Stimulated activated CD4-positive, alpha-beta T cell treated with anti-CD3 and anti-CD28 coated beads, TNF-alpha, amount 100 ng/mL, for 48 hours (primary cell): Measurements from ENCODE around the gene SH3PXD2A.
"Not testable (repeated sequence)": the region's sequence is repeated elsewhere in the genome, so short reads cannot be mapped to it uniquely, and the experiment has no call there.

Experiments used
- DNase-seq, 3 donors: peaks; one replicate each; pipeline ENCODE4 v3.0.0-alpha.2; 2020; ENCODE audit warnings: low read depth in 3 of 3

Gene SH3PXD2A

DNA sequence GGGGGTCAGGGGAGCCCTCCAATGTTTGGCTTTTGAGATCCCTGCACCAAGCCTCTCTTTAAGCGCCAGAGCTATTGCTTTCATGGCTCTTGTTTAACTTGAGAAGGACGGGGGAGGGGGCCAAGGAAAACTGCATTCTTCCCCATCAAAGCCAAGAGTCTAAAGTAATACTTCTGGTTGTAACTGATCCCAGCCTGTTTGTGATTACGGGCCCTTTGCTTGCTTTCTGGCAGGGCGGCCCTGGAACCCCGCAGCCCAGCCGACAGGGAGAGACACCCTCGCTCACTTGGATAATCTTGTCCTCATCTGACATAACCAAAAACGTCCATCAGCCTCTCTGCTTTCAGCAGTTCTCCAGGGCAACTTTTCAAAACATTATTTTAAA is 207.1 kb downstream of the SH3PXD2A start:
- no peak for DNase-seq

DNA sequence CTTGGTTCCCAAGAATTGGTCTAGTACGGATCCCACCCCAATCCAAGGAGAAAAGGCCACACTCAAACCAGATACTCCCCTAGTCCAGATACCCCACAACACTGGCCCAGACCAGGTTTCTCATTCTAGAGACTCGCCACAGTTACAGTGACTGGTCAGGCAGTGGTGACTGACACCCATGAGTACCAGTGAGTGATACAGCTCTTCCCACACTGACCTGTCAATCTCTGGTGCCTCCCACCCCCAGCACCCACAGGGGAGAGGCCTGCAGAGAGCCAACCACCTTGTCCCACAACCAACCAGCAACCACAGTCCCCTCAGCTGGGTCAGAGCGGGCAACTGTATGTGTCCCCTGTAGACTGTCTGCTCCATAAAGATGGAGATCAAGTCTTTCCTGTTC is 209.1 kb downstream of the SH3PXD2A start:
- no peak for DNase-seq

DNA sequence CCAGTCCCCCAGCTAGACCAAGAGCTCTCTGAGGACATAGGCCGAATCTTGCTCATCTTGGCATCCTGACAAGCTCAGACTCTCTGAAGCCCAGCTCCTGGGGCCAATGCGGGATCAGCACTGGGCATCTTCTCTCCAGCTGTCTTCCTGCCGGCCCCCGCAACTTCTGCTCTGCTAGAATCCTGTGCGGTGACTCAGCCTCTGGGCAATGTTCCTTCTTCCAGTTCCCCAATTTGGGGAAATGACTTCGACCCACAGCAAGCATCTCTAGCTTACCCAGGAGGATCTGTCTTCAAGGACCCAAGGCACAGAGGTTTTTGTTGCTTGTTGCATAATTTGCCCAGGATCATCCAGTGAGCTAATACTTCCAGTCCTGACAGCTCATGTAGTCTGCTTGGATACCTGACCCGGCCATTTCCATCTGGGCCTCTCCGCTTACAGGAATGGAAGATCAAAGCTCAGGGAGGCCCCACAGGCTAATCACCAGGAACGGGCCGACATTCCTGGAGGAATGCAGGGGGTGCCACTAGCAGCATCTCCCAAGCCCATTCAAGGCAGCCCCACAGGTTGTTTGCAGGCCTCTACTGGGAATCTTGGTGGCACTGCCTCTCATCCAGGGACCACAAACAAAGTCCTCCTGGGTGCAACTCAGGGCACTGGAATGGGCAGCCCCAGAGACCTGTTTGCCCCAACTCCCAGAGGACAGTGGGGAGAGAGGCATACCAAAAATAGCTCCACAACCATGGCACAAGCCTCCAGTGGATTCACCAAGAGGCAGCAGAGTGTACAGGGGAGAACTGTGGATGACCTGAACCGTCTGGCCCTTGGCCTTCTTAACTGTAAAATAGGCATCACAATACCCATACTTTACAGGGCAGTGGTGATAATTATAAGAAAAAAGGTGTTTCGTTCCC is 210.0 kb downstream of the SH3PXD2A start:
- DNase-seq: no peak

DNA sequence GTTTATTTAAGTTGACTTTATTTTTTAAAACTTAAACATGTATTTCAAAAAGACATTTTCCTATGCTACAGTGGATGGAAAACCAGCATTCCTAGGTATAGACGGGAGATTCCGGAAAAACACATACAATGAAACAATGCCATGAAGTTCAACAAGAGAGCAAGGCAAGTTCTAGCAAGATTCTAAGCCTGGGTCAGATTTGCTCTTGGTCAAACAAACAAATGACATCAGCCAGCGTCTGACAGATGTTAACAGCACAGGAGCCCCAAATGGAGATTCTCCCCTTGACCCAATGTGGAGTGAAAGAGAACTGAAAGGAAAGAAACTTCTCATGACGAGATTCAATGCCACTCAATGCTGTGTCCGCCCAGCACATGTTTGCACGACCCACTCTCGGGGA is 212.0 kb downstream of the SH3PXD2A start:
- no peak for DNase-seq

DNA sequence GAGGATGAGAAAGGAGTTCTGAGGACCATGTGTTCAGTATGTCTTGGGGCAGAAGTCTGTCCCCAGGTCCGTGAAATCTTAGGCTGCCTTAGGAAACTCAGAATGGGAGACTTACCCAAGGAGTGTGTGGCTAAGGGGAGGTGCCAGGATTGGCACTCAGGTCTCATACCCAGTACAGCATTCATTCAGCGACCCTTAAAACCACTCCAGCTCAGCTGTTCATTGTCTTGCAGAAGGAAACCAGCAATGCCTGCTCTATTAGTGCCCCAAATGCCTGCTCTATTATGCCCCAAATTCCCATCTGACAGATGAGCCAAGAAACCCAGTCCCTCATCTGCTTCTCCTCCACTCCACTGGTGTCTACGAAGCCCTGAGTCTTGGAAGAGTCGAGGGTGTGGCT is 214.1 kb downstream of the SH3PXD2A start:
- DNase-seq: no peak

DNA sequence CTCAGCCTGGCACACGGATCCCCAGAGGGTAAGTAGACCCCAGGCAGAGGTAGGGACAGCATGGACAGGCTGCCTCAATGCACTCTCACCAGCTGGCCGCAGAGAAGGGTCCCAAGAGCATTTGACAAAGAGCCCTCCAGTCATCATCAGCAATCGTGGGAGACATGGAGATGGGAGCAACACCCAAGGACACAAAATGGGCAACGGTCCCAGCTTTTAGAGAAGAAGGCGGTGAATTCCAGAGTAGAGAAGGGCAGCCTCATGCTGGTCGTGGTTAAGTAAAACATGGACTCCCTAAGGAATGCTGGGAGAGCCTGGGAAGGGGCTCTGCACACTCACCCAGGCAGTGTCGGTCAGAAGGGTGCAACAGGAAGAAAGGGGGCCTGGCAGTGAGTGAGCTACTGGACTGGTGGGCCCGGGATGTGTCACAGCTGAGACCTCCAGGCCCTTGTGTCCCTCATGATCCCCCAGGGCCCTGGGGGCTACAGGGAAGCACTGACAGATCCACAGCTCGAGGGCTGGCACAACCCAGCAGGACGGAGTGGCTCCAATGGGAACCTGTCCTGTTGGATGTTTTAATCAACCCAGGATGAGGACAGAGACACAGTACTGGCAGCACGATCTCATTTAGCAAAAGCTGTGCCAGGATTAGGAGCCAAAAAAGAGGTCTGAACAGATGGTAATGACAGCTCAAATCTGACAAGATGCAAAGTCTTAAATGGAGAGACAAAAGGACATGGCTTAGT is 214.8 kb downstream of the SH3PXD2A start:
- no peak for DNase-seq

DNA sequence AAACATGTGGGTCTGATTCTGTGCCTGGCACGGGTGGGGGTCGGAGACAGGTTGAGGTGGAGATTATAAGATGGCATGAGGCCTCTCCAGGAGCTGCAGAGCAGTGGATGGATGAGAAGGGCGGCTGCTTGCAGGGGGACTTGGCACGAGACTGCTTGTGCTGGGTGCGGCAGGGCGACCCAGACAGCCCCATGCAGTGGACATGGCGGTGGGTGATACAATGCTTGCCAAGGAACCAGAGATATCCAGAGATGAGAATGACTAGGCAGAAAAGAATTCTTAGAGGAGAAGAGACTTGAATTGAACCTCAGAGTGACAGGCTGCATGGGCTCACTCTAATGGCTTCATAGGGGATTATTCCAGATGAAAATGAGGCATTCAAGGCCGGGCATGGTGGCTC is 216.4 kb downstream of the SH3PXD2A start:
- DNase-seq: no peak

DNA sequence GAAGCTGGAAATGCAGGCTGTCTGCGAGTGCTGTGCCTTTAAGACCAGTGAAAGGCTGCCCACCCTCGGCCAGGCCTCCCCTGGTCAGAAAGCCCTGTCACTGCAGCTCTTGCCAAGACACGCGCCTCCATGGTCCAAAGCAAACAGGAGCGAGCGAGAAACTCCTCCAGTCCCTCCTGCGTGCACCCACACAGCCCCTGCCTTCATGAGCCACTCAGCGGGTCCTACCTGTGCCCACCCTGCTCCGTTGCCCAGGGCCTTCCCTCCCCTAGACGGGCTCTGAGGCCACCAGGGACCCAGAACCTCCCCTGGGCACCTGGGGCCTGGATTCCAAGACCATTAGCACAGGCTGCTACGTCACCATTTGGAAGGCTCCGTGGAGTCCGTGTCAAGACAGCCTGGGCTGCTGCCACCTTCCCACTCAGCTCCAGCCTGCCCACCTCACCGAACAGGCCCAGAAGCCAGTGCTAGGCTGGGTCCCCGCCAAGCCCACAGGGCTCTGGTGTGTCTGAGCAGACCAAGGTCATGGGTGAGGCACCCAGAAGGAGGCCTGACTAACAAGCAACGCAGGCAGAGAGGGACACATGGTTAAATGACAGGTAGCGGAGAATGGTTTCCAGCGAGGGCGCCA is 217.3 kb downstream of the SH3PXD2A start:
- no peak for DNase-seq

DNA sequence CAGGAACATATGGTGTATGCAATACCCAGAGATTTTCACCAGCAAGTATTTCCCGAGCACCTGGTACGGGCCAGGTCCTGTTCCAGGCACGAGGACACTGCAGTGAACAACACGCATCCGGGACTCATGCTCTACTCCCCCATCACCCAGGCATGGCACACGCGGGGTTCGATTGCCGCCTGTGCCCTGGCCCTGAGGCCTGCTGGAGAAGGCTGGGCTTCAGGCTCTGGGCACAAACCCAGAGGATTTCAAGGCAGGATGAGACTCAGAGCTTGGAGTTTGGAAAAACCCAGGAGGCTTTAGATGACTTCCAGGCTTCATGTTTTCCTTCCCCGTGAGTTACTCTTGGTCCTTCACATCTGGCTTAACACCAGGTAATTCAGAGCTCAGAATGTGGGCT is 218.4 kb downstream of the SH3PXD2A start:
- no peak for DNase-seq

DNA sequence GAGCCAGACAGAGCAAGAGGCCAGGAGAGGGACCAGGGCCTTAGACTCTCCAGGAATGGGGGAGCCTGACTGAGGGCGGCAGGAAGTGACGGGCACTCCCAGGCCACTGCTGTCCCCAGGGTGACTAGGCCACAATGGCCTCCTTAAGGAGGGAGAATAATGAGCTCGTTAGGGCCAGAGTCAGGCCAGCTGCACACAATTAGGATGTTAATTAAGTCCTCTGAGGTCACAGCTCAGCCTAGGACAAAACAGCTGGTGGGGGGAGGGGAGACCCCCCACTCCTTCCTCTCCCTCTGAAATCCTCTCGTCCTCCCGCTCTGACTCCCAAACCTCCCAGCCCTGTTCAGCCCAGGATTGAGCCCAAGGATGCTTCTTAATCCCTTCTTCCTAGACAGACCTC is 218.9 kb downstream of the SH3PXD2A start:
- DNase-seq: no peak

DNA sequence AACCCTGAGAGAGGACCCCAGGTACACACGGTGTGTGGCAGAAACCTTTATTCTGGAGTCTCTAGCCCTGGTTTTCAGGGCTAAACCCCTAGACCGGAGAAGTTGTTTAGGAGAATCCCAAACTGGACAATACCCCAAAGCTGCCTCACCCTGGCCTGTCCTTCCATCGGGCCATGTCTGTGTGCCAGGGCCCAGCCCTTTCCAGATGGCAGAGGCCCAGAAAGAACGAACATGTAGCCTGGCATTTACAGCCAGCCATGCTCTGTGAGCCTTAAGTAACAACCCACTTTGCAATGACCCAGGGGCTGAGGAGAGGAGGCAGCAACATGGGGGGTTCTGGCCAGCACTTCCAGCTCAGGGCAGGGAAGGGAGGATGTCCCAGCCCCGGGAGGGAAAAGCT is 219.8 kb downstream of the SH3PXD2A start:
- no peak for DNase-seq

DNA sequence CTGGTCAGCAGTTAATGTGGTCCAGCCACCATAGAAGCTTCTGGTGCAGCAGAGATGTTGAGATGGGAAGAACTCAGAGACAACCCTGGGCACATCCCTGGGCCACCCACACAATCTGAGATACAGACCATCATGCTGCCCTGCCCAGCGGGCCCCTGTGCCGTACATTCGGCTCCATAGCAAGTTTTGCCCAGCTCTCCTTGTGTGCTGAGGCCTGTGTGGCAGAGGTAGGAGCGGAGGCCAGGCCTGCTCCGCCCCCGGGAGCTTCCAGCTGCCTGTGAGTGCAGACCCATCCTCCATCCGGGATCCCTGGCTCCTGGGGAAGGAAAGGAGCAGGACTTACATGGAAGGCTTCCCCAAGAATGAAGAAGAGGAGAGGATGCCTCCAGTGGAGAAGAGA is 221.5 kb downstream of the SH3PXD2A start:
- no peak for DNase-seq

DNA sequence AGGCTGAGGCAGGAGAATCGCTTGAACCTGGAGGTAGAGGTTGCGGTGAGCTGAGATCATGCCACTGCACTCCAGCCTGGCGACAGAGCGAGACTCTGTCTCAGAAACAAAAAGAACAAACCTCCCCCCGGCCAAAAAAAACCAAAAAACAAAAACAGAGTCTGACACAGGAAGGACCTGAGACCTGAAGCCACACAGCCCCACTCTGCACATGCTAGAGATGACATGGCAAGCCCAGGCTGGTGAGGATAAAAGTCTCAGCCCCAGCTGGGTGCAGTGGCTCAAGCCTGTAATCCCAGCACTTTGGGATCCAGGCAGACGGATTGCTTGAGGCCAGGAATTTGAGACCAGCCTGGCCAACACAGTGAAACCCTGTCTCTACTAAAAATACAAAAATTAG is 222.5 kb downstream of the SH3PXD2A start:
- not testable (repeated sequence) for DNase-seq

DNA sequence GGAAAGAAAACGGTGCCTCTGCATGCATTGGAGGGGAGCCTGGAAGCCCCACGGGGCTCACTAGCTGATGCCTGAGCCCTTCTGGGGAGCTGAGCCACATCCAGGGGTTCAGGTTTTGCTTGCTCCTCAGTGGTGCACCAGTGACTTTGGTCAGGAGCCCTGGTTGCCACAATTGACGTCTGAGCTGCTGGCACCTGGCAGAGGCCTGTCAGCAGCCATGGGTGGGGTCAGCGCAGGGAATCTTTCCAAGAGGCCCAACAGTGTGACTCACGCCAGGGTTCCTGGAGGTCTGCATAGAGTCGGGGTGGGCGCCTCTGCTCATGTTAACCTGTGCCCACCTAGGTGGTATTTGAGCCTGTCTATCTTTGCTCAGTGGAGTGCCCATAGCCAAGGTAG is 223.1 kb downstream of the SH3PXD2A start:
- no peak for DNase-seq

DNA sequence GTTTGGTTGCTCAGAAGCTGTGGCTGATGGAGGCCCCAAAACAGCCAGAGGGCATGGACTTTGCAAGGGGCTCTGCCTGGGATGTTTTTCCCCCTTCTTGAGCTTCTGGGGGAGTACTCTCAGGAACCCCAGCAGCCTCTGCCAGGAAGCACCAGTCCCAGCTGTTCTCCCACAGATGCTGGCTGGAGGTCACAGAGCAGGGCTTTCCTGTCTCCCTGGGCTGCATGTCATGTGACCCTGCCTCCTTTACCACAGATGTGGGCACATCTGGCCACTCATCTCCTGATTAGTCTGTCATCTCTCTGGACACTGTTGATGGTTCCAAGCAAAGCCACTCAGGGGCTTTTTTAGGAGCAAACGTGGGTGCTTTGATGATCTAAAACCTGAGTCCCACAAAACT is 225.2 kb downstream of the SH3PXD2A start:
- no peak for DNase-seq

DNA sequence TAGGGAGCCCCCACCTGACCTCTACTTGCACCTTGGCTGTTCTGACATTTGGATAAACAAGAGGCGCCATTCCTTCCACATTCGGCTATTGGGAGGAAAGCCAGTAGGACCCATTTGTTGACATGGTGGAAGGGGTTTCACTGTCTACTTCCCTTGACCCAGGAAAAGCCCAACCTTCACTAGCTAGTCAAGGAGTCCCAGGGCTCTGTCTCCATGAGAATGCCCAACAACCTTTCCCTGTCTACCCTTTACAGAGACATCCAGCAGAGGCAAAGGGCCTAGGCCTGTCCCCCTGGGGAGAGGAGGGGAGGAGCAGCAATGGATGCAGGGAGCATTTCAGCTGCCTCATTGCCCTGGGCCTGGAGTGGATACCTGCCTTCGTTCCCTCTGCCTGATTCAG is 225.8 kb downstream of the SH3PXD2A start:
- no peak for DNase-seq

DNA sequence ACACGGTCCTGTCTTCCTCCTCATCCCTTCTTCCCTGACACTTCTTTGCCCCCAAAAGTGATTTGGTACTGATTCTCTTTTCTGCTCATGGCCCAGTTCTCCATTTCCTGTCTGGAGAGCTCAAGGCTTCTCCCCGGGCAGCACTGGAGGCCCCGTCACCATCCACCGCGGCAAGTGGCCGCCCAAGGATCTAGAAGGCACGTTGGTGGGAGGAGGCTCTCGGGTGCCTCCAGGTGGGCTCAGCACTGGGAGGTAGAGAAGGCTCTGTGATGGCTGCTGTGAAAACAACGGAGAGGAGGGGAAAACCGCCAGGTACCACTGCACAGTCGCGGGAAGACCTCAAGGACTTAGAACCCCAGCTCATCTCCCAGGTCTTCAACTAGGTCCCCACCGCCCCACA is 227.5 kb downstream of the SH3PXD2A start:
- no peak for DNase-seq

DNA sequence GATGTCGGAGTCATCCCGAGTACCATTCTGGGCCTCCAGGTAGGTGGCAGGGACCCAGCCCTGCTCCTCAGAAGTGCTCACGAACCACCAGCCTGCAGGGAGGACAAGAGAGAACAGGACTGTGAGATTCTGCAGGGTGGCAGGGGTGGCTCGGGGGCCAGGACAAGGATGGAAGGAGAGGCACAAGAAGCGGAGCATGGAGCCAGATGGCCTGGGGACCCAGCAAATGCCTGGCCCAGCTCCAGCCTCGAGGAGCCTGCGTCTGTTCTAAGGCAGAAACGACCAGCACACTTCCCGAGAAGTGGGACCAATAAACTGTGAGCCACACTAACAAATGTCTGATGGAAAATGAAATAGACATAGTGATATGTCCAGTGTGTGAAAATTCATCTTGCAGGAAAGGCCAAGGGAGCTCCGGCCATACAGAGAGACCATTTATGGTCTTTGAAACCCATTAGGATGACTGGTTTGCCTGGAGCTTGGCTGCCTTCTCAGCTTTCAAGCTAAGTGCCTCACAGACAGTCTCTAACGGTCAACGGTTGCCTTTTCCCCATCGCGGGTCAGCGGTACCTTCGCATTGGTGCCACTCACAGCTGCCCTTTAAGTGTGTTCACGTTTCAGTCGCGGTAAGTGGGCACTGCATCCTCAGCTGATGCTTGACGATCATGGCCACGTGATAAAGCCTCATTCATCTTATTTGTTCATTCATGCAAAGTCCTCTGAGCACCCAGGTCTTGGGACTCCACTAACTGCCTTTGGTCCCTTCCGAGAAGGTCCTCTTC is 228.1 kb downstream of the SH3PXD2A start:
- DNase-seq: no peak

DNA sequence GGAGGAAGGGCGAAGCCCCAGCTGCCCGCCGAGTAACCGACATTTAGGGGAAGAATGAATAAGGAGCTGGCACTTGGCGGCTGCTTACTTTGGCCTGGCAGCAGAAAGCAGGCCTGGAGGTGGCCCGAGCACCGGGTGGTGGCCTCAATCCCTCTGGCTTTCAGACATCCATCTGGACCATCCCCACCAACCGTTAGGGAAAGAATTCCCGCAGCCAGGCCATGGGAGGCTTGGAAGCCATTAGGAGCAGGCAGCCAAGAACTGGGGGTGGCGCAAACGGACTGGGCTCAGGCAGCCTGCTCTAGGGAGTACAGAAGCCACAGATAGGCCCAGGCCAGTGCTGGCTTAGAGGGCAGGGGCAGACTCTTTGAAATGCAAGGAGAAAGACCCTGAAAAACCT is 229.2 kb downstream of the SH3PXD2A start:
- DNase-seq: no peak

DNA sequence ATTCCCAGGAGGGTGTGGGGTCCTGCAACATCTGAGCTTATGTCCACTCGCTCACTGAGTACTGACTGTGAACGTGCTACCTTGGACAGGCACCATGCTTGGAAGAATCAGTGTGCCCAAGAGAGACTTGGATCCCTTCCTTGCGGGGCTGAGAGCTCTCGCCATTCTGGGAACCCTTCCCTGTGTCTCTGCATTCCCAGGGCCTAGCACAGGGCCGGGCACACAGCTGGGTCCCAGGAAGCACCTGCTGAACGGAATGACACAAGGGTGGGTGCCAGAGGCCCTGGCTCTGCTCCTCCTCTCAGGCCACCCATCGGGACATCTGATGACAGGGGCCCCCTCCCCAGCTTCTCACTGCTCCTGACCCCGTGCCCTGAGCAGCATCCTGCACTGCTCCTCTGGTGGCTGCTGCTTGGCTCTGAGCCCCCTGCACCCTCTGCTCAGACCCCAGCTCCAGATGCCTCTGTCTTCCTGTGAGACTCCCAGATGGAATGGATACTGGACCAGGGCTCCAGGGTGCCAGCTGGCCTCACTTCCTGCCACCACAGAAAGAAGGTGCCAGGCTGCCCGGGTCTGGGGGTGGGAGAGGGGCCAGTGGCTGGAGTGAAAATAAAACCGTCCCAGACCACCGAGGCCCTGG is 232.3 kb downstream of the SH3PXD2A start:
- DNase-seq: no peak

DNA sequence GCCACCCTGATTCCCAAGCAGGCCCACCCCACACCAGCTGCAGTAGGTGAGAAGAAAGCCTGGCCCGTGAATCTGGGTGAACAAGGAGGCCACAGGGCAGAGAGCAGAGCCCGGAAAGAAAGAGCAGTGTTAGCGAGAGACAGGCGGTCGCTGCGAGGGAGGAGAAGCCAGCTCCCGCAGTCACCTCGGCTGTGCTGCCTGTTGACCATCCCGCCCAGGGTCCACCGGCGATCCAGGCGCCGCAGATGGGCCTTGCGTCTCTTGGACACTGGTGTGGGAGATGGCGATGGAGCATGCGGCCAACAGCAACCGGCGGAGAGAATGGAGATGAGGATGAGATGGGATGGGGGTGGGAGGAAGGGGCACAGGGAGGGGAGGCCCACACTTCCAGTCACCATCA is 233.1 kb downstream of the SH3PXD2A start:
- DNase-seq: no peak

DNA sequence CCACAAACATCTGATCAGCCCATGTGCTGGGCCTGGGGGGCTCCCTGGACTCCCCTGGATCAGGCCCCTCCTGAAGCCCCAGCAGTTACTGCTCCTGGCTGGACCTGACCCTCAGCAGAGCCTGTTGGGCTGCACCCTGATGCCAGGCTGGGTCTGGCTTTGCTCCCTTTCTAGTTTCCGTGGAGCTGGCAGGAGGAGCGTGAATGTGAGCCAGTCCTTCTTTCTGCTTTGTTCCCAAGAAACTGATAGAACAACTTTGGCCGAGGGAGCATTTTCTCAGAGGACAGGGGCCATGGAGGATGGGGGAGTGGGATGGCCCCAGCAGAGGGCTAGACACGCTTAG is 233.6 kb downstream of the SH3PXD2A start:
- no peak for DNase-seq
